ENCODE data around the gene ADCY10.

- TF ChIP-seq CTCF (IDR thresholded peaks at IDR 0.05 in 4 of 5, conservative IDR thresholded peaks at IDR 0.05 in 1 of 5): no peak
- no peak for TF ChIP-seq POLR2A (IDR thresholded peaks at IDR 0.05)
Measured at GRCh38 chr1:167876597-167877175, 37.2 kb downstream of the ADCY10 start.

Measured in gastrocnemius medialis (tissue), 4 donors.